ENCODE results near the gene GPR137. TPM values are rescaled to one million over a fixed set of nuclear protein-coding genes. Genes with fewer than 3 reads are reported as not detected.

Gene GPR137
- total and polyA plus RNA-seq, 9 of the 15 experiments (the other 6 are each of a cell fraction or from before 2014, with no cell fraction given), result 0.32 to 26.7 (median 10.7) TPM

GRCh38 chr11:64246871-64247728, 38.5 kb upstream of the GPR137 start, which contains the start of gene PPP1R14B (continued):
- TF ChIP-seq CUX1 (CRISPR knock-in tag; IDR thresholded peaks at IDR 0.05), result no peak
- no peak for TF ChIP-seq ATF4 (CRISPR knock-in tag; IDR thresholded peaks at IDR 0.05)
- no peak for TF ChIP-seq PYGO2 (tag; IDR thresholded peaks at IDR 0.05)
- TF ChIP-seq MXI1 (IDR thresholded peaks at IDR 0.05; ENCODE audit: low read depth, low read length), result peak; percentile 63
- TF ChIP-seq ZBTB26 (CRISPR knock-in tag; IDR thresholded peaks at IDR 0.05), result no peak
- peak; percentile 96 for TF ChIP-seq HNRNPL (IDR thresholded peaks at IDR 0.05; ENCODE audit: low read depth, low read length)
- TF ChIP-seq ZNF41 (CRISPR knock-in tag; conservative IDR thresholded peaks at IDR 0.05), result no peak
- TF ChIP-seq YBX1 (IDR thresholded peaks at IDR 0.05), result no peak
- TF ChIP-seq NCOR1 (IDR thresholded peaks at IDR 0.05), result no peak; the same call in 1 of the 2 replicates
- no peak for TF ChIP-seq ARID2 (IDR thresholded peaks at IDR 0.05)
- no peak for TF ChIP-seq ZNF696 (CRISPR knock-in tag; conservative IDR thresholded peaks at IDR 0.05)
- no peak for TF ChIP-seq XRCC4 (IDR thresholded peaks at IDR 0.05; ENCODE audit: extremely low read depth, insufficient read depth, insufficient read length)
- TF ChIP-seq CHD2 (IDR thresholded peaks at IDR 0.05; ENCODE audit: low read depth, low read length), result peak; percentile 67
- peak; percentile 62 for TF ChIP-seq RBM39 (optimal IDR thresholded peaks at IDR 0.05; ENCODE audit: low read depth, low read length)
- peak; percentile 62 for TF ChIP-seq KDM5B (IDR thresholded peaks at IDR 0.05; ENCODE audit: insufficient replicate concordance, low read depth, low read length)
- TF ChIP-seq ZNF778 (CRISPR knock-in tag; IDR thresholded peaks at IDR 0.05), result no peak
- no peak for TF ChIP-seq ZNF512 (tag; IDR thresholded peaks at IDR 0.05)
